G401.6 (cell line): ENCODE data around the gene TBC1D1.

Experiments used
- FAIRE-seq: peaks from 2 replicates; lab custom pipeline; 2012; peaks lifted over from hg19 to GRCh38; lab: Jason Lieb, UNC

Gene TBC1D1

DNA sequence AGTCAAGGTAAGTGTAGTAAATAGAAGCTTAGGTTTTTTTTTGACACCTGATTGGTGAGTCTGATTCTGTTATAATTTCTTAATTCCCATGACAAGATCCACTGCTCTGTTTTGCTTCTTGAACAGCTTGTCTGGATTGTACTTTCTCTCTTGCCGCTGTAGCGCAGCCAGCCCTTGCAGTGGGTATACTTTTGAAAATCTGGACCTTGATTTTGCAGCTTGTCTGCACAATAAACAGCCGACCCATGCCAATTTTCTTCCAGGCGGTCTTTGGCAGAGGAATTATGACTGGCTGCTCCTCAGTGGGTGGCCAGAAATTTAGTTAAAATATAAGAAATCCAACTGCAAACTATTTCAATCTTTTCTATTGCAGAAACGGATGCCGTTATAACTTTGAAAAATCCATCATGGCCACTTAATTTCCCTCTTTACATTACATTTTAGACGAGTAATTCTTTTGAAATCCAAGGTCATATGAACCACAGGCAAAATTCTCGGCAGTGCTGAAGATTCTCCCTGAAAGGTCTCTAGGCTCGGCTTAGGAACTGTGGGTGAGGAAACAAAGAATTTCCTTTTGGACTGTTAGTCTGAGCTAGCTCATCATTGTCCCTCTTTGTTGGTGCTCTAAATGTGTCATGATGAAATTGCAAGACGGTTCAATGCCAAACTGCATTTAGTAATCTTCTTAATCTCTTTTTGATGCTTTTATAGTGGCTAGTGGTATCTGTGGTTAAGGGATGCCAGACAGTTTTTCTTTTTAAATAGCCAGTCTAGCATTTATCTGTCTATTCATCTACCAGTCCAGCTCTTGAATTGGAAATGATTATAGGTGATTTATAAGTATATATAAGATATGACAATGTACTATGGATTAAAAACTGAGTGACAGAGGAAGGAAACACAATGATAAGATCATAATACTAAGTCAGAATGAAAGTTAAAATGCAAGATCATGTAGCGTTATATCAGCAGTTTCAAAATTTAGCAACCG lies 37.8 kb downstream of the TBC1D1 start:
- FAIRE-seq, result no peak

DNA sequence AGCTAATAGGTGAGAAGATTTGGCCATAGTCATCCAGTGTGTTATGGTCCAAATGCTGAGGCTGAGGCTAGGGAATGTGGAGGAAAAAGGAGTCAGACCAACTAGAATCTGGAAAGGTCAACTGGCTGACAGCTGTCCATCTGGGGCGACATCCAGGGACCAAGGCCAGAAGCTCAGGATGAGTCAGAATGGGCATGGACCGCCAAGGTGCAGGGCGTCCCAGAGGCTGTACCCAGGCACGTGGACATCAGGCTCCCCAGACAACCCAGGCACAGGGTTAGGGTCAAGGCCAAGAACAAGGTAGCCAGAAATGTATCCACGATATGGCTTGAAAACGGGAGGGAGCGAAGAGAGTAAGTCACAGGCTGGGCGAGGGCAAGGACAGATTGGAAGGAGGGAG lies 43.2 kb downstream of the TBC1D1 start:
- no peak for FAIRE-seq

DNA sequence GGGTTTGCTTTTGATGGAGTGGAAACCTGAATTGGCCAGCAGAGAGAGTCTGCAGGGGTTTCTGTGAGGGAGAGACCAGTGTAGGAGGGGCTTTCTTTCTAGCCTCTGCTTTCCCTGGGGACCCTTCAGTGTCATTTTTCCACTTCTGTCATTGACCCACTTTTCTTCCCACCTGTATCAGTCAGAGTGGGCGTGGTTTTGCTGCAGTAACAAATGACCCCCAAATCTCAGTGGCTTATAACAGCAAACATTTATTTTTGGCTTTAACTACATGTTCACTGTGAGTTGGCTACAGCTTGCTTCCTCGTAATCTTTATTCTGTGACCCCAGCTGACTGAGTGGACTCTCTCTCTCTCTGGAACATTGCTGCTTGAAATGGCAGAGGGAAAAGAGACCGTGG lies 43.7 kb downstream of the TBC1D1 start:
- no peak for FAIRE-seq

DNA sequence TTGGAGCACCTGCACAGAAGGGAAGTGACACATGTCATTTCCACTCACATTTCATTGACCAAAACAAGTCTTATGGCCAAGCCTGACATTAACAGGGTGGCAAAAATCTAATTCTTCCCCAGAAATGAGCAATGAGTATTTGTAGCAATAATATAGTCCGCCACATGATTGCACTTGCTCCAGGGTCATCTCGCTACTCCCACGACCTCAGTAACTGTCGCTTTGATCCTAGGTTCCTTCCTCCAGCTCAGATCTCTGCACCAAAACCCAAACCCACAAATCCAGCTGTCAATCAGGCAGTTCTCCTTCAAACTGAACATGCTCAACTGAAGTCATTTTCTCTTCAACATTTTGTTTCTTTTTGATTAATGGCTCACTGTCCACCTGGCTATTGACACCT lies 44.1 kb downstream of the TBC1D1 start:
- FAIRE-seq, result no peak

DNA sequence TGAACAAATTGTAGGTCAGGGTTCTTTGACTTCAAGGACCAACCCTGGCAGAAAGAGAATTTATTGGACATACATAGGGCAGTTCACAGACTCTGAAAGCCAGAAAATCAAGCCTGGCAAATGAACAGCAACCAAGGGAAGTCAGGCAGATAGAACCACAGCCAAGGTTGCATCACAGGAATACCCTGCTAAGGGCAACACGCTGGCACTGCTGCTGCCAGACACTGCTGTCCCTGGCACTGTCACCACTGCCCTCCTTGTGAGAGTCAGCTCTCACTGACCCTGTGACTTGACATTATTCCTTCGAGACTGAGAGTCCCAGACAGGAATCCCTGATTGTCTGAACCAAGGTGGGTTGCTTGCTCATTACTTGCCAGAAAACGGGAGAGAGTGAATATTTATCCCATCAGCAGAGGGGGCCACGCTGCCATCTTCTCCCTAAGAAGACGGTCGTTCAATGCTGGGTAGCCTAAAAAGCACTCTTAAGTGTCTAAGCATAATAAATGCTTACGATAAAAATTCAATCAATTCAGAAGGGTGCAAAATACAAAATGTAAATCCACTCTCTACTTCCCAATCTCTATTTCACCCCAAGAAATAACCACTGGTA lies 46.1 kb downstream of the TBC1D1 start:
- no peak for FAIRE-seq

DNA sequence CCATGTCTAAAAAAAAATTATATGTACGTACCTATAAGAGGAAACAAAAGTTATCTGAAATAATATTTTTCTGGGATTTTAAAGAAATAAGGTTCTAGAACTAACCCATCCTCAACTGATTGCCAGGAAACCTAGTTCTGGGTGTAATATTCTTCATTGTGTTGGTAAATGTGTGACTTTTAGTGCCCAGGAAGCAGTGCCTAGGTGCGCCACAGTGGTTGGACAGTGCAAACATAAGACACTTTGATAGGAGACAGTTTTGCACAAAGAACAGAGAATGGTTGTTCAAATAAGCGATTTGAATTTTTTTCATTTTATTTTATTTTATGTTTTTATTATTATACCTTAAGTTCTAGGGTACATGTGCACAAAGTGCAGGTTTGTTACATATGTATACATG lies 47.3 kb downstream of the TBC1D1 start:
- no peak for FAIRE-seq

DNA sequence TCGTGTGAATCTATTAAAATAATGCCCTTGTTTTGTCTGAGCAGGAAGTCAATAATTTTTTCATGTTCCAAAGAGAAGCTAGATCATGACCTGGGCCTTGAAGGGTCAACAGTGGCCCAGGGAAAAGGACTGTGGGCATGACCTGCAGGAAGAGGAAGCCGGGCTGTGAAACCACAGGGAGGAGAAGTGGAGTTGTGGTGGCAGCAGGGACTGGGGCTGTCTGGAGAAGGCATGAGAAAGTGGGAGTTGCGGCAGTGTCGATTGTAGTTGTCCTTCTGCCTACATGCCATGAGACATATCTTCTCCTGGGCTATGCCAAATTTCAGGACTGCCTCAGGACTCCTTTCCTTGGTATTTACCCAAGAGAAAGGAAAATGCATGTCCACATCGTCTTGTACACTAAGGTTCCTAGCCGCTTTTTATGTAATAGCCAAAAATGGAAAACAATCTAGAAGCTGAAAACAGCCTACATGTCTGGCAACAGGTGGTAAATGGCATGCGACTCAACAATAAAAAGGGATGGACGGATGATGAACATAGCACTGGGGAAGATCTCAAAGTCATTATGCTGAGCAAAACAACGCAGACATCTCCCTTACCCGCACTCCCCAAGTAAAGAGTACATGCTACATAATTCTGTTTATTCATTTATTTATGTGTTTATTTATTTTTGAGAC lies 55.8 kb downstream of the TBC1D1 start:
- FAIRE-seq, result no peak

DNA sequence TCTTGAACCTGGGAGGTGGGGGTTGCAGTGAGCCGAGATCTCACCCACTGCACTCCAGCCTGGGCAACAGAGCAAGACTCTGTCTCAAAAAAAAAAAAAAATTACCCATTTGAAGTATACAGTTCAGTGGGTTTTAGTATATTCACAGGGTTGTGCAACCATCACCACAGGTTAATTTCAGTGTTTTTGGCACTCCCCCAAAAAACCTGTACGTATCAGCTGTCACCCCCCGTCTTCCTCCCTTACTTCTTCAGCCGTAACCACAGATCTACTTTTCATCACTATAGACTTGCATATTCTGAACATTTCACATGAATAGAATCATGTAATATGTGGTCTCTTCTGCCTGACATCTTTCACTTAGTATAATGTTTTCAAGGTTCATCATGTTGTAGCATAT lies 57.7 kb downstream of the TBC1D1 start:
- no peak for FAIRE-seq

DNA sequence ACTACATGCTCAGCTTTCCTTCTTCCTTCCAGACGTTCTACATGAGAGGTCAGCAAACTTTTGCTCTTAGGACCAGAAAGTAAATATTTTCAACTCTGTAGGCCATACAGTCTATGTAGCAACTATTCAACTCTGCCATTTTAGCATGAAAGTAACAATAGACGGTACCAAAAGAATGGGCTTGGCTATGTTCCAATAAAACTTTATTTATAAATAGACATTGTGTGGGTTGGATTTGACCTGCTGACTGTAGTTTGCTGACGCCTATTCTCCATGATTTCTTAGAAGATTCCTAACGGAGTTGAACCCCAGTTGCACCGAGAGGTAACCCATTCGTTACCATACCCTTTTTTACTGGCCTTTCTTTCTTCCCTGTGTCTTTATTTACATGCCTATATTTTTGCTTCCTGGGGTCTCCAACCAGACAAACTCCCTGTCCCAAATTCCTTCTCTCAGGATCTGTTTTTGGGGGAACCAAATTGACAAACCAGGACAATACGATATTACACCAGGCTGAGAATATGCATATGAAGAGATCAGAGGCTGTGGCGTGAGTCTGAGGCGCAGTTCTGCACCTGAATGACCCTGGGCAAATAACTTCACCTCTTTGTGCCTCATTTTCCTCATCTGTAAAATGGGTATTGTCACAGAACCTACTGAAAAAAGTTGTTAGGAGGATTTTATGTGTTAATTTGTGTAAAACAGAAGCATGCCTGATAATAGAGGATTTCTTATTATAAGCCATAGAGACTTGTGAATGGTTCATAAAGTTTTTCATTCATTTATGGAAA lies 58.9 kb downstream of the TBC1D1 start:
- FAIRE-seq, result no peak

DNA sequence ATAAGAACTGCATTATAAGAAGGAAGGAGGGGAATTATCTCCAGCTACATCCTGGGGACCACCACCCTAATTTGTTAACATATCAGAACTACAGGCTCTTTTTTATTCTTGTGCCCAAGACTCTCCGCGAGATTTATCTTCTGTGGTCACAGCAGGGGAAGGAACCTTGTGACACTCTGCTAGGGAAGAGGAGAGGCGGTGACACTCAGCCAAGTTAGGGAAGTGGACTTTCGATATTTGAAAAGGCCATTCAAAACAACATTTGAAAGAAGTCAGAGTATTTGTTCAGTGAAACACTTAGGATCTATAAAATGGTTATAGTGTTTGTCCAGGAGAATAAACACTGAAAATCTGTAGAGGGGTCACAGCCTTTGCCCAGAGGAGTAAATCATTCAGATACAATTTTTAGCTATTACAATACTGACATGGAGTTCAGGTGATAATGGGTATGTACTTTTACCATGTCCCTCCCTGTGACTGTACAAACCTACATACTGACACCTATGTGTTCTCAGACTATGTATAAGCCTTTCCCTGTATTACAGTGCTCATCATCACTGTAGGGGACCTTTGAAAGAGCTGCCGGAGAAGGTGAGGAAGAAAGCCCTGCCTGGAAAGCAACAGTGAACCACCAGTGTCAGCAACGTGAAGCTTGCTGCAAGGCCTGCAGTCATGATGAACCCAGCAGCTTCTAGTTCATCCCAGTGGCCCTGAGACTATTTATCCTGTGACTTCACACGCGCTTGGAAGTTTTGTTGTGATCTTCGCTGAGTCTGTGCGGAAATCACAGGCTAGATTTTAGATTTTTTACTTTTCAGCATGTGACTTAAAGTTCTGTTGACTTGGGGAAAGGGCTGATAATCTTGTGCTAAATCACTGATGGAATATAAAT lies 60.8 kb downstream of the TBC1D1 start:
- FAIRE-seq, result no peak

DNA sequence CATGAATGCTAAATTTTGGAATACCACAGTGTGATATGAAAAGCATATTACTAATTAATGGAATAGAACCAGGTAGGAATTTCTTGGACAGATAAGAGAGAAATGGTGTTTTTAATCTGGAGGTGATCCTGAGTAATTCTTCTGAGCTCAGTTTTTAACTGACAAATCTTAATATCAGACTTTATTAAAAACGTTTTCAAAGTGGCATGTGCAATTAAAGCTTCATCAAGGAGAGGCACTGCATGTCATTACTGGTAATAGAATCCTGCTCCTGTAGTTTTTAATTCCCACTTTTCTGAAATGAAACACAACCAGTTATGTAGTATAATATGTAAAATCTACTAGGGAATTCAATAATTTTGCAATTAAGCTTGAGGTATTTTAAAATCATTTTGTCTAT lies 62.3 kb downstream of the TBC1D1 start:
- FAIRE-seq, result no peak

DNA sequence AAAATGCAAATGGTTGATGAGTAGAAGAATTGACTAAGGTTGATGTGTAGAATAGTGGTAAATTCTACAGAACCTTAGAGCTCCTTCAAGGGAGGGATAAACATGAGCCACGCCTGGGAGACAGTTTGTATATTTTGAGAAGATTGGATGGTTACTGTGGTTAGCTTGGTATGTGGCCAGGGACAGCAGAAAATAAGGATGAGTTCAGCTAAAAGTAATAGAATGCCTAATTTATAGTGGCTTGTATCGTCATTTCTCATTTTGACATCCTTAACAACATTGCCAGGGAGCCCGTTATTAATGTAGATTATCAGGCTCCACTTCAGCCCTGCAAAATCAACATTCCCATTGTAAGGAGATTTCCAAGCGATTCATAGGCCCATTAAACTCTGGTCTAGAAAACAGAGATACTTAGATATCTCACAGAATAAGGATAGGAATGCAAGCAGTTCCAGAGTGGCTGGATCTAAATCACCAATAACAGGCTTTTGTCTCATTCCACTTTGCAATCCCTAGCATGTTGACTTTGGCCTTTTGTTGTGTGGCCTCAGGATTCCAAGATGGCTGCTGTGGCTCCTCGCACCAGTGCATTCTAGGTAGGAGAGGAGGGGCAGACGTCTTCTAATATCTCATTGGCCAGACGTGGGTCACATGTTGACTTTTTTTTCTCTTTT lies 62.9 kb downstream of the TBC1D1 start:
- FAIRE-seq, result no peak

DNA sequence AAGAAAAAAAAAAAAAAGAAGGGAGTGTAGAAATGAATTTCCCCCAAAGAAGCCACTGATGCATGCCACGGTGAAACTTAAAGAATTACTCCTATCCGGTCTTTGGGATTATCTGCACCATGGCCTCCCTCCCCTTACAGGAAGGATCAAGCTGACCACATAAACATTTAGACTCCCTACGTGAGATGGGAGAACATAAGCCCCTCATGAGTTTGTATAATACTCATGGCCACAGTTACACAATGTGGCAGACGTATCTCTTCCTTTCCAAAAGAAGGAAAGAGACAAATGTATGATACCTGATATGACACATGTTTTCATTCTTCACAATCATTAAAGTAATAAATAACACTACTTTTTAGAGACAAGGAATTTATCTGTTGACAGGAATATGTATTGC lies 66.1 kb downstream of the TBC1D1 start:
- FAIRE-seq, result no peak

DNA sequence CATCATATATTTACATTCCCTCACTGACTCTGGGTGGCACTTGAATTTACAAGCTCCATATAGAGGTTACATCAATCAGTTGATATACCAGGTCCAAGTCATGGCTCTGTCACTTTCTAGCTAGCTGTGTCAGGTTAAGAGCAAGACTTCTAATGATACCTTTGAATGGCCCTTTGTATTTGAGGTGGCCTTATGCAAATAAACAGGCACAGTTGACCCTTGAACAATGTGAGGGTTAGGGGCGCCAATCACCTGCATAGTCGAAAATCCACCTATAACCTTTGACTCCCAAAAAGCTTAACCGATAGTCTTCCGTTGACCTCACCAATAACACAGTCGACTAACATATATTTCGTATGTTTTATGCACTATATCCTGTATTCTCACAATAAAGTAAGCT lies 68.0 kb downstream of the TBC1D1 start:
- FAIRE-seq, result no peak

DNA sequence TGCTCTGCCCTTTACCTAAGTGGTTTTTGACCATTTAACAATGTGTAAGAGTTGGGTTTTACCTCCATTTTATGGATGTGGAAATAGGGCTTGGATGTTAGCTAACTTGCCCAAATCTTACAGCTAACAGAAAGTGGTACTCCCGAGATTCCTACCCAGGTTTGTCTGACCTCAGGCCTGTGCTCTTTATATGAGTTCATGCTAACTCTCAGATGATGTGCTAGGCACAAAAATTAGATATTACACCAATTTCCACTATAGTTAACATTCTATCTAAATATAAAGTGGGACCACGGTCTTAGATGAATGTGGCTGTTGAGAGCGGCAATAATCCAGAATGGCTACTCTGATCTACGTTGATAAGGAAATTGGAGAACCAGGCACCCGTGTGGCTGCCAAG lies 69.2 kb downstream of the TBC1D1 start, which contains the start of gene PTTG2:
TSS of gene PTTG2 (plus strand) at position 301 of the 400 bp plus-strand sequence. CDS start at position 338, 37 bp downstream.
- no peak for FAIRE-seq

DNA sequence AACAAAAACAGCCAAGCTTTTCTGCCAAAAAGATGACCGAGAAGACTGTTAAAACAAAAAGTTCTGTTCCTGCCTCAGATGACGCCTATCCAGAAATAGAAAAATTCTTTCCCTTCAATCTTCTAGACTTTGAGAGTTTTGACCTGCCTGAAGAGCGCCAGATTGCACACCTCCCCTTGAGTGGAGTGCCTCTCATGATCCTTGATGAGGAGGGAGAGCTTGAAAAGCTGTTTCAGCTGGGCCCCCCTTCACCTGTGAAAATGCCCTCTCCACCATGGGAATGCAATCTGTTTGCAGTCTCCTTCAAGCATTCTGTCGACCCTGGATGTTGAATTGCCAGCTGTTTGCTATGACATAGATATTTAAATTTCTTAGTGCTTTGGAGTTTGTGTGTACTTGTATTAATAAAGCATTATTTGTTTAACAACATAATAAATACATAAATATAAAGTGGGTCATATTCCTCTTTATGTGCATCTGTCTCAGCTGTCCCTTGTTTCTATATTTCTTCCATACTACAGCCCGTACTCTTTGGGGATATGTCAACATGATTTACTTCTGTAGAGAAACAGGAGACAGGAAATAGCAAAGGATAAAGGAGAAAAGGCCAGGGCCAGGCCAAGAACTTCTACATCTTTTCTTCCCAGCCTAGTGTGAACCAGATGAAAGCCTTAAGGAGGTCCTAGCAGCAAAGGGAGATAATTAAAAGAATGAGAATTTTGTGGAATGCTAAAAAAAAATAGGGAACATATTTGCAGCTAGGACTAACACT lies 70.0 kb downstream of the TBC1D1 start:
- no peak for FAIRE-seq

DNA sequence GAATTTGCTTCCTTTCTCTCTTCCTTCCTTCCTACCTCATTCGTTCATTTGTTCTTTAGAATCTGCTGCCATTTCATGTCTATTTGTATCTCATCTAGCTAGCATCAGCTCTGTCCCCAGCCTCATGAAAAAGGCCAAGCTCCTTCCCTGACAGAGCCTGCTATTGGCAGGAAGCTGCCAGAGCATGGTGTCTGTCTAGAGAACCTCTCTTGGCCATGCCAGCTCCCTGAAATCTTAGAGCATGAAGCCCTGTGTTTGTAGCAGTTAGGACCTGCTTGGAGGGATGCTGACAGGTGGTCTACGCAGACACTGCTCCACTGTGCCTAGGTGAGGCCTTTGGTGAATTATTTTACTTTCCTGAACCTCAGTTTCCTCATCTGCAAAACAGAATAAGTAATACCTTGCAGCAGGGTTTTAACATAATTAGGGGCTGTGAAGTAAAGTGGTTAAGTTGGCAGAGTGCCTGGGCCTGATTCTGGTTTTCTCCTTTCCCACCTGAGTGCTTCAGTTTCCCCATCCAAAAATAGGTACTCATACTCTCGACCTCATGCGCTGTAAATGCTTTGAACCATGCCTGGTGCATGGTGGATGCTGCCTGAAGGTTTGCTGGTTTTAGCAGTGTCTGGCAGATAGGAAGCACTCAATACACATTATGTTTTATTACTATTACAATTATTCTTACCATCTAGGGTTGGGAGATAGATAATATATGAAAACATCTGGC lies 74.0 kb downstream of the TBC1D1 start:
- no peak for FAIRE-seq

DNA sequence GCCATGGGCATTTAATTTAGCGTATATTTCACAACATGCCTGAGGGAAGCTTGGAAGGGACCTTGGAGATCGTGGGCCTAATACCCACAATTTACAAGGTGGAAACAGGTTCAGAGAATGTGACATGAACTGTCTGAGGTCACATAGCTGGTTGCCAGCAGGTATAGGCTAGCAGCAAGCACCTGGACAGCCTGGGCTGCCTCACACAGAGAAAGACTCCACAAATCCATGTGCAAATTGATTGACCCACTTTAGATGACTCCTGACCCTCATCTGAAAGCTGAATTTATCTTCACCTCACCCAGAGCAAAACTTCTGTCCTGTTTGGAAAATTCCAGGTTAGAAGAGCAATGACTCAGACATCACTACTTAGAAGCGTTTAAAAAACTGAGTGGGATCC lies 75.2 kb downstream of the TBC1D1 start:
- no peak for FAIRE-seq

DNA sequence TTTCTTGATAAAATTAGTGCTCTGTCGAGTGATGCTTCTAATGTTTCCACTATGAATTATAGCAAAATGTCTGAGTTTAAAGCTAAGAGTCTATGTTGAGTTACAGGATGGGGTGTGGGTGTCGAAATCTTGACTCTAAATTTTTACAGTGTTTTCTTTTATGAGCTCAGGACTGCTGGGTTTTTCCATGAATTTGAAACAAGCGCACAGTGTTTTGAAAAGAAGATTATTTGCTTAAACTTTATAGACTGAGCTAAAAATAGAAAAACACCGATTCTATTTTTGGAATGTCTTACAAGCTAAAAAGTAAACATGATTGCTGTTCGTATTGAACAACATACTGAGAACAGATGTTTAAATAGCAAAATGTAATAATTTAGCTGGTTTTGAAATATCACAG lies 76.9 kb downstream of the TBC1D1 start:
- no peak for FAIRE-seq
